Mammary epithelial cell (primary cell): Measurements from ENCODE around the gene ZCCHC3.

Experiments used
- CTCF ChIP-seq, 2 donors: IDR thresholded peaks in 1 of 2; conservative IDR thresholded peaks in 1 of 2; 2 replicates each; pipeline ENCODE4 v1.5.1; 2011 to 2012; ENCODE audit warnings: inconsistent platforms in 2 of 2, low read length in 2 of 2, mild to moderate bottlenecking in 2 of 2, control low read depth in 1 of 2, low read depth in 1 of 2; ENCODE audit not compliant: insufficient read depth in 1 of 2; ENCODE audit errors: extremely low read depth in 1 of 2
- EZH2 ChIP-seq: IDR thresholded peaks from 2 replicates; pipeline ENCODE4 v1.6.1; 2012; ENCODE audit warnings: low read length, inconsistent platforms, borderline replicate concordance

- no peak for TF ChIP-seq CTCF (conservative IDR thresholded peaks at IDR 0.05 in 1 of 2, IDR thresholded peaks at IDR 0.05 in 1 of 2; ENCODE audit: extremely low read depth in 1 of 2, insufficient read depth in 1 of 2, low read depth in 1 of 2, low read length in 2 of 2)
- TF ChIP-seq EZH2: no peak
Observed at GRCh38 chr20:329851-330232, 32.5 kb downstream of the ZCCHC3 start.
